HepG2 (cell line): ENCODE data around the gene RLN3. TPM values are rescaled to one million over a fixed set of nuclear protein-coding genes. Genes with fewer than 3 reads are reported as not detected.

Experiments used
- ATAC-seq: fragments of 200-7000 bp; cut with Tn5 transposase; 3 replicates; pipeline ENCODE4 v1.9.1; 2020; ENCODE audit warnings: mild to moderate bottlenecking, moderate library complexity
- BruUV-seq: library from RNA; stranded (reverse); fragments of 400-500 nt; replicated peaks from 2 replicates; lab custom pipeline; 2021; lab: Mats Ljungman, UMichigan
- CTCF ChIA-PET: fragments of 300-600 bp; formaldehyde crosslinking; extraction: SDS; loops from one replicate; lab custom pipeline; 2021; ENCODE audit warnings: low total read pairs, inconsistent platforms, low intra/inter-chr PET ratio; lab: Yijun Ruan, JAX
- POLR2A ChIA-PET: fragments of 350-600 bp; sonication (Branson Sonifier 250); formaldehyde crosslinking; loops from one replicate; lab custom pipeline; 2020; ENCODE audit warnings: antibody characterized with exemption, inconsistent platforms; lab: Yijun Ruan, JAX
- DNase-seq: peaks from one replicate; pipeline ENCODE4 v3.0.0-alpha.2; 2015; ENCODE audit warnings: low spot score
- FAIRE-seq: peaks from 3 replicates; lab custom pipeline; 2011; peaks lifted over from hg19 to GRCh38; lab: Jason Lieb, UNC
- H2AFZ ChIP-seq: one replicate; pipeline ENCODE4 v1.6.1; 2011; ENCODE audit warnings: low read length, inconsistent platforms
- H3K27ac ChIP-seq: fragments of 300-600 bp; 3 replicates; pipeline ENCODE4 v1.8.0; 2011; ENCODE audit warnings: mixed run types, mild to moderate bottlenecking, mixed read lengths, low read length, inconsistent platforms; ENCODE audit not compliant: insufficient read depth; ENCODE audit errors: extremely low read length
- H3K27me3 ChIP-seq, 2 experiments: fragments of 200-600 bp in 1 of 2; 2 replicates in 1 of 2; 3 replicates in 1 of 2; pipeline versions ENCODE4 v1.6.0 to v1.8.0; 2011; ENCODE audit warnings: low read length in 2 of 2, mild to moderate bottlenecking in 2 of 2, moderate library complexity in 2 of 2, inconsistent platforms in 1 of 2; ENCODE audit not compliant: insufficient read depth in 2 of 2, control insufficient read depth in 1 of 2
- H3K36me3 ChIP-seq, 2 experiments: fragments of 200-600 bp in 1 of 2; replicated peaks in 1 of 2; 2 replicates in 1 of 2; 3 replicates in 1 of 2; pipeline versions ENCODE4 v1.5.1 to v1.8.0; 2011; ENCODE audit warnings: low read length in 2 of 2, inconsistent platforms in 1 of 2; ENCODE audit not compliant: insufficient read depth in 2 of 2, control insufficient read depth in 1 of 2
- H3K4me1 ChIP-seq: 2 replicates; pipeline ENCODE4 v1.5.1; 2012; ENCODE audit warnings: low read length, inconsistent platforms; ENCODE audit not compliant: insufficient read depth
- H3K4me2 ChIP-seq: 2 replicates; pipeline ENCODE4 v1.6.0; 2011; ENCODE audit warnings: low read depth, low read length, inconsistent platforms
- H3K4me3 ChIP-seq, 3 experiments: fragments of 200-600 bp in 1 of 3; sonication (generic), shearing (Covaris generic) in 1 of 3; replicated peaks in 1 of 3; 2 replicates each; pipeline ENCODE4 v1.5.1; 2011 to 2016; ENCODE audit warnings: low read length in 3 of 3, inconsistent platforms in 2 of 3, low read depth in 2 of 3, mild to moderate bottlenecking in 2 of 3, control low read depth in 1 of 3, mixed read lengths in 1 of 3; ENCODE audit not compliant: insufficient read depth in 1 of 3
- H3K79me2 ChIP-seq: one replicate; pipeline ENCODE4 v1.6.1; 2011; ENCODE audit warnings: low read length, inconsistent platforms; ENCODE audit not compliant: insufficient read depth
- H3K9ac ChIP-seq: 2 replicates; pipeline ENCODE4 v1.6.0; 2011; ENCODE audit warnings: mild to moderate bottlenecking, low read depth, low read length, inconsistent platforms; ENCODE audit not compliant: insufficient read depth
- H3K9me3 ChIP-seq: 2 replicates; pipeline ENCODE4 v1.5.1; 2012; ENCODE audit warnings: mild to moderate bottlenecking, low read length
- H4K20me1 ChIP-seq: 2 replicates; pipeline ENCODE4 v1.6.0; 2011; ENCODE audit warnings: inconsistent platforms, mild to moderate bottlenecking, low read length, moderate library complexity; ENCODE audit not compliant: insufficient read depth
- MXD1 ChIP-seq: sonication (generic); formaldehyde crosslinking; IDR thresholded peaks from 2 replicates; pipeline ENCODE4 v1.4.0; 2020; ENCODE audit warnings: mild to moderate bottlenecking, missing genetic modification reagents
- ZBTB40 ChIP-seq, 2 experiments: fragments of 450-650 bp in 1 of 2; sonication (generic) in 1 of 2; formaldehyde crosslinking in 1 of 2; IDR thresholded peaks; 2 replicates each; pipeline versions ENCODE4 v1.6.1 to v1.8.0; 2016 to 2022; ENCODE audit warnings: antibody characterized with exemption in 1 of 2, mild to moderate bottlenecking in 1 of 2, missing genetic modification reagents in 1 of 2
- ZBTB46 ChIP-seq: sonication (generic); formaldehyde crosslinking; IDR thresholded peaks from 2 replicates; pipeline ENCODE4 v1.4.0; 2020; ENCODE audit warnings: mild to moderate bottlenecking, missing genetic modification reagents, borderline replicate concordance
- ZNF549 ChIP-seq: sonication (generic); formaldehyde crosslinking; IDR thresholded peaks from 2 replicates; pipeline ENCODE4 v1.5.0; 2020; ENCODE audit warnings: missing genetic modification reagents
- ZNF773 ChIP-seq: sonication (generic); formaldehyde crosslinking; IDR thresholded peaks from 2 replicates; pipeline ENCODE4 v1.4.0; 2020; ENCODE audit warnings: missing genetic modification reagents, borderline replicate concordance
- WGBS: methylation state at CpG from one replicate; pipeline ENCODE4 v1.1.6; 2017; ENCODE audit warnings: low lambda C conversion rate; 5-methylcytosine and 5-hydroxymethylcytosine counted together
- in situ Hi-C: cut with HindIII; loops from 2 replicates; pipeline ENCODE4 v1.10.0; 2017; ENCODE audit warnings: low pct_unique_long_range_greater_than_20kb; ENCODE audit not compliant: extremely low pct_ligation_motif_present
- intact Hi-C: fragments of 100-400 bp; cut with micrococcal nuclease; formaldehyde crosslinking; loops from one replicate; pipeline ENCODE4 v1.10.0; 2022; ENCODE audit not compliant: unreplicated experiment
- polyA plus RNA-seq, 8 experiments: library from polyadenylated mRNA; depleted of rRNA in 3 of 8; stranded (reverse) in 7 of 8; unstranded in 1 of 8; fragments of >200 nt; fragmentation: Illumina TruSeq in 4 of 8; extraction: Trizol in 4 of 8; gene quantifications; 2 replicates each; pipeline versions ENCODE4 v1.2.1 to v1.2.3, GENCODE V29; 2011 to 2016; ENCODE audit warnings: low read depth in 4 of 8, missing spikeins in 1 of 8, mixed read lengths in 1 of 8; ENCODE audit not compliant: insufficient read depth in 1 of 8
- total RNA-seq, 5 experiments: library from RNA; depleted of rRNA; stranded (reverse); fragments of >200 nt; fragmentation: Illumina TruSeq; extraction: Trizol; gene quantifications; 2 replicates each; pipeline ENCODE4 v1.2.3, GENCODE V29; 2016; ENCODE audit warnings: low read depth in 1 of 5

Gene RLN3
- total and polyA plus RNA-seq, 2 of the 13 experiments (the other 11 are each of a cell fraction or from before 2014, with no cell fraction given), result not detected

DNA sequence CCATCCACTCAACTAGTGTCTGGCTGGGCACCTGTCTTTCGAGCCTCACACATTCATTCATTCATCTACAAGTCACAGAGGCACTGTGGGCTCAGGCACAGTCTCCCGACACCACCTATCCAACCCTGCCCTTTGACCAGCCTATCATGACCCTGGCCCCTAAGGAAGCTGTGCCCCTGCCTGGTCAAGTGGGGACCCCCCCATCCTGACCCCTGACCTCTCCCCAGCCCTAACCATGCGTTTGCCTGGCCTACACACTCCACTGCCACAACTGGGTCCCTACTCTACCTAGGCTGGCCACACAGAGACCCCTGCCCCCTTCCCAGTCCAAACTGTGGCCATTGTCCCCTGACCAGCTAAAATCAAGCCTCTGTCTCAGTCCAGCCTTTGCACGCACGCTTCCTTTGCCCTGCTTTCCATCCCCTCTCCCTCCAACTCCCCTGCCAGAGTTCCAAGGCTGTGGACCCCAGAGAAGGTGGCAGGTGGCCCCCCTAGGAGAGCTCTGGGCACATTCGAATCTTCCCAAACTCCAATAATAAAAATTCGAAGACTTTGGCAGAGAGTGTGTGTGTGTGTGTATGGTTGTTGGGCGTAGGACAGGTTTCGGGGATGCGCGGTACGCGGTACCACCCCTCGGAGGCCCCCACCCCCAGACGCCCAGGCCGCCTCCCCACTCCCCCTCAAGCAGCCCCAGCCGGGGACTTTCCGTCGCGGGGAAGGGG is 3.2 kb downstream of the RLN3 start (continued):
- TF ChIP-seq ZBTB46 (CRISPR knock-in tag) (no peak), ZNF773 (CRISPR knock-in tag) (no peak), MXD1 (CRISPR knock-in tag) (no peak), ZNF549 (CRISPR knock-in tag) (no peak)

DNA sequence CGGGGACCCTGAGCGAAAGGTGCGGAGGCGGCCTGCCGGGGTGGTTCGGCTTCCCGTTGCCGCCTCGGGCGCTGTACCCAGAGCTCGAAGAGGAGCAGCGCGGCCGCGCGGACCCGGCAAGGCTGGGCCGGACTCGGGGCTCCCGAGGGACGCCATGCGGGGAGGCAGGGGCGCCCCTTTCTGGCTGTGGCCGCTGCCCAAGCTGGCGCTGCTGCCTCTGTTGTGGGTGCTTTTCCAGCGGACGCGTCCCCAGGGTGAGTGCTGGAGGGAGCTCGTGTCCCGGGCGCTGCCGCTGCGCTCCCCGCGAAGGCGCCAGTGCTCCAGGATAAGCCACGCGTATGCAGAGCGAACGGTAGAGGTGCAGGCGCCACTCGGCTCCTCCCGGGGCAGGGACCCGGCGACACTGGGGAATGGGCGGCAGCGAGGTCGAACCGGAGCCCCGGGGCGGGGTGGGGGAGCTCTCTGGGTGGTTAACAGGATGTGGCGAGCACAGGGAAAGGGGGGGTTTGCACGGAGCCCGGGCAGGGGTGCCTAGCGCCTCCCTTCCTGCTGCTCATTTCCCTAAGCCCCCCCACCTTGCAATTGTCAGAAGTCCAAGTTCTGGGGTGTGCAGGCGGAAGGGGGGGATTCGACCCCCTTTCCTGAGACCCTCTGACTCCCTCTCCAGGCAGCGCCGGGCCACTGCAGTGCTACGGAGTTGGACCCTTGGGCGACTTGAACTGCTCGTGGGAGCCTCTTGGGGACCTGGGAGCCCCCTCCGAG is 4.0 kb downstream of the RLN3 start, which contains the start of gene IL27RA:
TSS of gene IL27RA (plus strand) at position 44 of the 762 bp plus-strand sequence. CDS start at position 155, 111 bp downstream.
- H4K20me1 ChIP-seq, result no peaks in the 10 kb centered on the region
- H2AFZ ChIP-seq, result peak within 1 kb of the TSS; percentile 4
- peaks cover 0 to 19% of the 10 kb centered on the region in 2 experiments; a peak in 3 of 5 replicates for H3K27me3 ChIP-seq
- in situ Hi-C loops, result no loop called here
- peak within 1 kb of the TSS; percentile 62 to 80 (median 76) for H3K4me3 ChIP-seq
- peak within 1 kb of the TSS; percentile 68 for H3K9ac ChIP-seq
- ChIA-PET CTCF (interaction anchor here (0.8 kb wide), 1 partner anchor 152 kb away, joined by 3 read pairs; no protein-coding TSS in a partner anchor), POLR2A (interaction anchor here (0.7 to 1.5 kb wide), 8 partner anchors 23 to 1141 kb away, joined by 3 to 5 read pairs (median 3); partner anchors contain the start of genes ASF1B and MISP3)
- peak within 1 kb of the TSS; percentile 86 for H3K4me2 ChIP-seq
- no TSS peak for BruUV-seq
- peak within 1 kb of the TSS; percentile 32 for H3K27ac ChIP-seq
- no peak for FAIRE-seq
- WGBS, result 3% methylated on average over 6 of the region's 63 CpGs
- H3K36me3 ChIP-seq, result no peaks in the 10 kb centered on the region
- intact Hi-C loops, result loop anchor here (1.0 kb wide), 1 partner anchor 152 kb away; no protein-coding TSS in a partner anchor
- DNase-seq, result peak; percentile 46
- peaks cover 23% of the 10 kb centered on the region for H3K4me1 ChIP-seq
- peak; percentile 81 for ATAC-seq
- no peaks in the 10 kb centered on the region for H3K79me2 ChIP-seq
- H3K9me3 ChIP-seq, result no peaks in the 10 kb centered on the region
- TF ChIP-seq ZBTB40 (IDR thresholded peaks at IDR 0.05) (no peak), ZBTB40 (CRISPR knock-in tag; IDR thresholded peaks at IDR 0.05) (peak; percentile 77; the same call in 1 of the 2 replicates)
